Erythroblast (primary cell): Measurements from ENCODE around the gene MUC13.

ENCODE experiments used
- DNase-seq, 2 experiments: peaks; one replicate each; lab custom pipeline; 2025; lab: John Stamatoyannopoulos, UW
- GATA1 ChIP-seq: IDR thresholded peaks from 2 replicates; pipeline ENCODE4 v1.6.1; 2011; ENCODE audit warnings: low read depth, mild to moderate bottlenecking, control low read depth, low read length, moderate library complexity
- POLR2A ChIP-seq: IDR thresholded peaks from 2 replicates; pipeline ENCODE4 v1.6.1; 2011; ENCODE audit warnings: mild to moderate bottlenecking, low read length

Gene MUC13, protein sequence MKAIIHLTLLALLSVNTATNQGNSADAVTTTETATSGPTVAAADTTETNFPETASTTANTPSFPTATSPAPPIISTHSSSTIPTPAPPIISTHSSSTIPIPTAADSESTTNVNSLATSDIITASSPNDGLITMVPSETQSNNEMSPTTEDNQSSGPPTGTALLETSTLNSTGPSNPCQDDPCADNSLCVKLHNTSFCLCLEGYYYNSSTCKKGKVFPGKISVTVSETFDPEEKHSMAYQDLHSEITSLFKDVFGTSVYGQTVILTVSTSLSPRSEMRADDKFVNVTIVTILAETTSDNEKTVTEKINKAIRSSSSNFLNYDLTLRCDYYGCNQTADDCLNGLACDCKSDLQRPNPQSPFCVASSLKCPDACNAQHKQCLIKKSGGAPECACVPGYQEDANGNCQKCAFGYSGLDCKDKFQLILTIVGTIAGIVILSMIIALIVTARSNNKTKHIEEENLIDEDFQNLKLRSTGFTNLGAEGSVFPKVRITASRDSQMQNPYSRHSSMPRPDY

DNA sequence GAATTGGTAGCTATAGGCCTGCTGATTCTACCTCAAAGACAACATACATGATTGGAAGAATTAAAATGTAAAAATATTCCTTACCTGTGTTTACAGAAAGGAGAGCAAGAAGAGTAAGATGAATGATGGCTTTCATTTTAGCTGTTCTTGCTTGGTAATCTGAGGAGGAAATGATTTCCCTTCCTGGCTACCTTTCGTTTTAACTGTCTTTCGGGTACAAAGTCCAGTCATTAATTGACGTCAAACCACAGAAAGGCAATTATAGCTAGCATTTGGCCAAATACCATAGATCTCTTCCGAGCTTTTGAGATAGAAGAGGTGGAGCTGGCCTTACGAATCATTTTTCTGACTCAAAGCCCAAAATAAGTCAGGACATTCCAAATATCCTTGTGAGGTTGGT lies at the start of gene MUC13:
Gene MUC13 (minus strand): TSS at position 175 of the 400 bp plus-strand sequence. CDS start 39 bp downstream, at position 136.
- no peak for DNase-seq
- TF ChIP-seq POLR2A, result no peak
- TF ChIP-seq GATA1, result no peak

DNA sequence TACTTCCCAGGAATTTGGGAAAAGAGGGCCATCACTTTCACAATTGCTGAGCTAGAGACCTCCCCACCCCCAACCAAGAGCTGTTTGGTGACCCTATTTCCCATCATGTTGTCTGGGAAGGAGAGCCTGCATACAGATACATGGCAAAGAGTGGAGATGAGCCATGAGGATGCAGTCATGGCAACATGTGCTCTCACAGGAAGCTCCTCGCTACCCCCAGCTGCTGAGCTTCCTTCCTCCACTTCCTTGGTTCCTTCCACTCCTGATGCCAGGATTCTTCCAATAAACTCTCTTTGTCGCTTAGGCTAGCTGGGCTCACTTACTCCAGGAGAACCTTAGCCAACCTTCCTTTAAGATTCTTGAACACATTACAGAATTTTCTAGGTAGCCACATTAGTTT lies 48.3 kb upstream of the MUC13 start:
- DNase-seq, result no peak
- TF ChIP-seq GATA1 (no peak), POLR2A (no peak)

DNA sequence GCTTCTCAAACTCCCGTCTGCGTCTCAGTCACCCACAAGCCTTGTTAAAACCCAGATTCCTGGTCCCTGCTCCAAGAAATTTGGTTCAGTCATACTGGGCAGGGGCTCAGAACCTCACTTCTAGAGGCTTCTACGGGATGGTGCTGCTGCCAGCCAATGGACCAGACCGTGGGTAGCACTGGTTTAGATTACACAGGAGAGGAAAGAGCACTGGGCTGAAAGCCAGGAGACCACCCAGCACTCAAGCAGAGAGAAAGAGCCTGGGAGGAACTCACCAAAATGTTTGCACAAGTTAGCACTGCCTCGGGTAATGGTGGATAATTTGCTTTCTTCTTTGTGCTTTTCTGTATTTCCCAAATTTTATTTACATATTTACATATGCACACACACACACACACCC lies 46.9 kb upstream of the MUC13 start:
- no peak for TF ChIP-seq POLR2A
- no peak for TF ChIP-seq GATA1

DNA sequence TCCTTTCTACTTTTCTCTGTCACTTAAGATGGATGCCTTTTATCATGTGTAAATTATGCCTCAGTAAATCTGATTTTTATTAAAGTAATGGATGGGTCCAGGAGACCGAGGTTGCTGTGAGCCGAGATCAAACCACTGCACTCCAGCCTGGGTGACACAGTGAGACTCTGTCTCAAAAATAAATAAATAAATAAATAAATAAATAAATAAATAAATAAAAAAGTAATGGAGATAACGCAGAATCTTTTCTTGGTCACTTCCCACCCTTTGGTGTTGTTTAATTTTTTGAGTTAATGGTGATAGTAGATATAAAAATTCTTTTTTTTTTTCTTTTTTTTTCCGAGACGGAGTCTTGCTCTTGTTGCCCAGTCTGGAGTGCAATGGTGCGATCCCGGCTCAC lies 44.1 kb upstream of the MUC13 start:
- DNase-seq, result no peak
- TF ChIP-seq GATA1, result no peak
- TF ChIP-seq POLR2A, result no peak

More for the DNA sequence above, 46.9 kb upstream of the MUC13 start:
- no peak for DNase-seq

DNA sequence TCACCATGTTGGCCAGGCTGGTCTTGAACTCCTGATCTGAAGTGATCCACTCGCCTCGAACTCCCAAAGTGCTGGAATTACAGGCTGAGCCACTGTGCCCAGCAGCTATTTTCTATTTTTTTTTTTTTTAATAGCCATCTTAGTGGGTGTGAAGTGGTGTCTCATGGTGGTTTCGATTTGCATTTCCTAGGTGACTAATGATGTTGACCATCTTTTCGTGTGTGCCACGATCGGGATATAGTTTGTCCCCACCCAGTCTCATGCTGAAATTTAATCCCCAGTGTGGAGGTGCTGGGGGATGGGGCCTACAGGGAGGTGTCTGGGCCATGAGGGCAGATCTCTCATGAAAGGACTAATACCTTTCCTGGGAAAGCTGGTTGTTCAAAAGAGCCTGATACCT lies 41.8 kb upstream of the MUC13 start:
- no peak for DNase-seq
- TF ChIP-seq GATA1 (no peak), POLR2A (no peak)

DNA sequence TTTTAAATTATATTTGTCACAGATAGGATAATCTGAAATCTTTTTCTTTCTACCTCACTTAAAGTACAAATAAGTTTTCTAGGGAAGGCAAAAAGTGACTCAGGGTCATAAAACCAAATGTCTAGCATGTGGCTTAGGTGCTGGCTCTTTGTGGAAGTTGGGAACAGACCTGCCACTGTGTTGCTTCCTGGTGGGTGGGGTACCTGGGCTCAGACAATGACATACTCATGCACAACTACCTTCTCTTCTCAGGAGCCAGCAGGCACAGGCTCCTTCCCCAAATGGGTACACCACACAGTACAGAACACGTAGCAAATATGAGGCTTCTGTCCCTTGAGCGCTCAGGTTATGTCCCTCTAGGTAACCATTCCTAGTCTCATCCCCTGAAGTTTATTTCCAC lies 40.1 kb upstream of the MUC13 start:
- TF ChIP-seq GATA1, result no peak
- TF ChIP-seq POLR2A, result no peak
- DNase-seq, result no peak

DNA sequence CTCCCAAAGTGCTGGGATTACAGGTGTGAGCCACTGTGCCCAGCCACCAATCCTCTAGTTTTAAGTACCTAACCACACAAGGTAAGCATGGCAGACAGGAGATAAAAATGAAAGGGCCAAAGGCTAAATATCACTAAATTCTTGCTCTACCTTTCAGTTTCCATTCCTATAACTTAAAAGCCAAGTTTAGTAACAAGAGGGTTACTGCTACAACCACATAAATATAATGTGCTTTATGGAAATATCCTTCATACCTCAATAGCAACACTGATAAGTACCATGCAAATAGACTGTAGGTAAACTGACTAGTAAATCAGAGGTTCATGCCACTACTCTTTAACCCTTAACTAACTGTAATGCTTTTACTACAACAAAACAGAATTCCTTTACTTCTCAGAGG lies 38.7 kb upstream of the MUC13 start:
- no peak for DNase-seq
- TF ChIP-seq GATA1 (no peak), POLR2A (no peak)

DNA sequence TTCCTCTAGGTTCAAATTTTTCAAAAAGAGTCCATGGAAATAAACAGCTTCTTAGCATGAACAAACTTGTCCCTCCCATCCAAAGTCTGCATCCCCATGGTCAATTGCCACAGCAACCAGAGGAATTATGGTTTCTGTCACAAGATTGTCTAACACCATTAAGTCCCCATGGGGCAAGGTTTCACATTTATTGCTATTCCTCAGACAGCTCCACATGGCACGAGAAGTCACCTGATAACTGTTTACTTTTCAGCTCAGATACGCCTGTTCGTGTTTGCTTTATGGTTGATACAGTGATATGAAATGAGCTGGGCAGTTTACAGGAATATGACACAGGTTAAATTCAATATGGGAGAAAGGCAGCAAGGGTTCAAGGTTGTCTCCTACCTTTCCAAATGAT lies 37.9 kb upstream of the MUC13 start:
- DNase-seq, result no peak
- no peak for TF ChIP-seq POLR2A
- TF ChIP-seq GATA1, result no peak

DNA sequence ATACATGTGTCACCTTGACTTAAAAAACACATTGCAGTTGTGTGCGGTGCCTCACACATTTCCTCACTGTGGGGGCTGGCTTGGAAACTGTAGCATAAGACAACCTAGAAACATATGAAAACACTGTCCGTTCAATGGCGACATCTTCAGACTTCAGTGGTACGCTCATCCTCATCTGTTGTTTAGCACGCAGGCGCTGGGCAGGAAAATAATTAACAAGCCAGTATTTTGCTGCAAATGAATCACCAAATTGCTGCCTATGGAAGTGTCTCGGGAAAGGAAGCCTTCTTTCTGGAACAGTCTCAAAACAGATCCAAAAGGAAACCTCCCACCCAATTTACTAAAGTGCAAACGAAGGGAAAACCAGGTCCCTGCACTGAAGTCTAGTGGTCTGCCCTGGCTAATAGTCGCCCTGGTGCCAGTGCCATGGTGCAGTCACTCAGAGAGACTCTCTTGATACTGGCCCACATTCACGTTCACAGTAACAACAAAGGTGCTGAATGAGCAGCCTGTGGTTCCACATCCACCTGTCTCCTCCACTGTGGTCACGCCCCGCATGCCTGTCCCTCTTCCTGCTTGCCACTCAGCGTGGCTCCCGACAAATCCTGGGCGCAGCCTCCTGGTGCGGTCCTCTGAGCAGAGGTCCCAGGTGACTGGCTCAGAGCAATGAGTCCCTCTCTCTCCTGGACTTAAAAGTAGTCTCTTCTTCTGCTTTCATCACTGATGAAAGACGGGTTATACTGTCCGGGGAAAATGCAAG lies 35.6 kb upstream of the MUC13 start:
- DNase-seq, result no peak
- TF ChIP-seq POLR2A, result no peak
- no peak for TF ChIP-seq GATA1

DNA sequence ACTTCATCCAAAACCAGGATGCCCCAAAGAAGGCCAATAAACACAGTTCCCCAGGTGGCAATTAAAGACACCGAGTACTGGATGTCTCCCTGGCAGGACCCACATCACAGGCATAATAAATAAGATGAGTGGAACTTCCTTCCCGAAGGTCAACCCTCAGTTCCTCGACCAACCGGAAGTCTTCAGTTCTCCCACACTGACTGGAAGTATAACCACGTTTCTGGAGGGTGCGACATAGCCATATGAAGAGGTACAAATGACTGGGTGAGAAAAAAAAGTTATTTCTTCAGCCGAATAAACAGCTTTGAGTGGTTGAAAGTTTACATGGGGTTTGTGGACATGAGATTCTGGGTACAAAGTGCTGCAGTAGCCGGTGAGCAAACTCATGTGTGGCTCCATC lies 34.6 kb upstream of the MUC13 start:
- DNase-seq, result no peak
- TF ChIP-seq POLR2A (no peak), GATA1 (no peak)

DNA sequence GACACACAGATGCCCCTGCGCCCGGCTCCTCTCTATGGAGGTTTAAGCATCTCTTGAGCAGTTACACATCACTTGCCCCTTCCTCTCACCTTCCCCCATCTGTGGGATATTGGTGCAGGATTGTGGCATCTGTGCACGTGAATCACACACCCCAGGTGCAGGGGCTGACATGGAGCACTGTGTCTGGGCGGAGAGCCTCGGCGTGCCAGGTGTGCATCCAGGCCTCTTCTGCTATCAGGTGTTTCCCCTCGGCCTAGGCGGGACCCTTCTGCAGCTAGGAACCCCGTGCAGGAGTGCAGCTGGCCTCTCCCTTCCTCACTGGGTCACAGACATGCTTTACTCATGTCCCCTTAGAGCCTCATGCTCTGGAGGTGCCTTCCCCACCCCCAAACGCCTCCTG lies 33.4 kb upstream of the MUC13 start:
- DNase-seq, result no peak

DNA sequence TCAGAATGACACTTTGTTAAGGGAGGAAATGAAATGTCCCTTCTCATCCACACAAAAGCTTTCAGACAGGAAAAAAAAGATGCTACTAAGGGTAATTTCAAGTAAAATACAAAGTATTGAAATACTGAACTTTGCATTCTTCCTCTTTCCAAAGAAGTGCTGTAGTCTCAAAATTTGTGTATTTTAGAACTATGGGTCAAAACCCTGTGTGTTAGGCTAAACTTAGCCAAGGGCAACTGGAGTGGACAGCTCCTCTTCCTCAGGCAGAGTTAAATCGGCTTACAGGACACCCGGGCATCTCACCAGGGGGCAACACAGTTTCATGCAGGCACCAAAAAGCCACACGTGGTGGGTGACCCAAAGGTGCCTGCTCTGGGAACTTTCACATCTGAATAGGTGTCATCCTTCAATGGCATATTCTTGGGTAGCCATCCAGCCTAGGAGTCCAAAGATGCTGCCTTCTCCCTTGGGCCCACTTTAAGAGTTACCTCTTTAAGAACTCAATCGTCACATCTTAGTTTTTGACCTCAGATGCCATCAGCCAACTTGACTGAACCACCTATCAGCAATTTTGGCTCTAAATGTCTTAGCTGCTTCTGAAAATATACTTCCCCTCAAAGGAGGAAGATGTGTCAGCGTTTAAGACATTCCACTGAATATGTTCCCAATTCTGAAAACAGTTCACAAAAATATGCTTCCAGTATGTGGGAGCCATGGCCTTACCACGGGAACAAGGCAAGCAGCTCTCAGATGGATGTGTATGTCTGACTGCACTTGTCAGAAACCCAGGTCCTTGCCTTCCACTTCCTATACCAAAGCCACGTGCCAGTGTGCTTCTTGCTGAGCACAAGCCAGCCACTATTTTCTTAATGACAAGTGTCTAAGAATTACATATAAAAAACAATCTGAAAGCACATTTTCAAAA lies 32.2 kb upstream of the MUC13 start:
- TF ChIP-seq GATA1 (no peak), POLR2A (no peak)
- no peak for DNase-seq

More for the DNA sequence above, 33.4 kb upstream of the MUC13 start:
- TF ChIP-seq POLR2A (no peak), GATA1 (no peak)

DNA sequence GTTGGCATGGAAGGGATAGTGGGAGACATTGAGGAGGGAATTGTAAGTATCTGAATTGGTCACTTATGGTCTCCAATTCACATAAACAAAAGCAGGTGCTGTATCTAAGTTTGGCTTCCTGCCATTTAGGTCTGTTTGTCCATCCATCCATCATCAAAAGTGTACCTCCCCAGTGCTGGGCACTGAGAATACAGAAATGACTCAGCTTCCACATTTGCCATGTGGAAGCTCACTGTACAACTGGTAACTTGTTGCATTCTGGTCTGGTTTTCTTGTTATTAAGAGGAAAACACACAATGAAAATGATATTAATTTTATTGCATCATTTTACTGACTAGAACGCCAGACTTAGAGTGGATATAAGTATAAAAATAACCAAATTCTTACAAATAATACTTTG lies 30.9 kb upstream of the MUC13 start:
- TF ChIP-seq GATA1 (no peak), POLR2A (no peak)
- DNase-seq, result no peak

DNA sequence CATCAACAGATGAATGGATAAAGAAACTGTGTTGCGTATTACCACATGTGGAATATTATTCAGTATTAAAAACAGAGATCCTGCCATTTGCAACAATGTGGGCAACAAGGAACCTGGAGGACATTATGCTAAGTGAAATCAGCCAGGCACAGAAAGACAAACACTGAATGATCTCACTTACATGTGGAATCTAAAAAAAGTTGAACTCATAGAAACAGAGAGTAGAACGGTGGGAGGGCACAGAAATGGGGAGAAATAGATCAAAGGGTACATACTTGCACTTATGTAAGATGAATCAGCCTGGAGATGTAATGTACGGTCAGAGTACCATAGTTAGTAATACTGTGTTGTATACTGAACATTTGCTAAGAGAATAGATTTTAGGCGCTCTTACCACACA lies 29.8 kb upstream of the MUC13 start:
- no peak for DNase-seq
- TF ChIP-seq GATA1 (no peak), POLR2A (no peak)
